Measurements from ENCODE around the gene GAS1. TPM values are rescaled to one million over a fixed set of nuclear protein-coding genes. Genes with fewer than 3 reads are reported as not detected.
A peak's percentile ranks its signal among the peaks of the same experiment; 100 is the strongest.

The GAS1 gene
- total RNA-seq, 1 donor = 25.0 TPM

DNA sequence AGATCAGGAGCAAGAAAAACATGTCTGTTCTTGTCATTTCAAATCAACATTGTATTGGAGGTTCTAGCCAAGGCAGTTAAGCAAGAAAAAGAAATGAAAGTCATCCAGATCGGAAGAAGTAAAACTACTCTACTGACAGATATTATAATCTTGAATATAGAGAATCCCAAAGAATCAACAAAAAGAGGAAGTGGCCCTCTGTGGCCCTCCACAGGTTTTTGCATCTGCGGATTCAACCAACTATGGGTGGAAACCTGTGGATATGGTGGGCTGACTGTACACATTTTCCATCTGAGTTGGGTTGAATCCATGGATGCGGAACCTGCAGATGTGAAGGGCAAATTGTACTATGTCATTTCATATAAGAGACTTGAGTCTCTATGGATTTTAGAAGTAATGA is 35.1 kb downstream of the GAS1 start:
- TF ChIP-seq, protein P1, sequence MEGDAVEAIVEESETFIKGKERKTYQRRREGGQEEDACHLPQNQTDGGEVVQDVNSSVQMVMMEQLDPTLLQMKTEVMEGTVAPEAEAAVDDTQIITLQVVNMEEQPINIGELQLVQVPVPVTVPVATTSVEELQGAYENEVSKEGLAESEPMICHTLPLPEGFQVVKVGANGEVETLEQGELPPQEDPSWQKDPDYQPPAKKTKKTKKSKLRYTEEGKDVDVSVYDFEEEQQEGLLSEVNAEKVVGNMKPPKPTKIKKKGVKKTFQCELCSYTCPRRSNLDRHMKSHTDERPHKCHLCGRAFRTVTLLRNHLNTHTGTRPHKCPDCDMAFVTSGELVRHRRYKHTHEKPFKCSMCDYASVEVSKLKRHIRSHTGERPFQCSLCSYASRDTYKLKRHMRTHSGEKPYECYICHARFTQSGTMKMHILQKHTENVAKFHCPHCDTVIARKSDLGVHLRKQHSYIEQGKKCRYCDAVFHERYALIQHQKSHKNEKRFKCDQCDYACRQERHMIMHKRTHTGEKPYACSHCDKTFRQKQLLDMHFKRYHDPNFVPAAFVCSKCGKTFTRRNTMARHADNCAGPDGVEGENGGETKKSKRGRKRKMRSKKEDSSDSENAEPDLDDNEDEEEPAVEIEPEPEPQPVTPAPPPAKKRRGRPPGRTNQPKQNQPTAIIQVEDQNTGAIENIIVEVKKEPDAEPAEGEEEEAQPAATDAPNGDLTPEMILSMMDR (IDR thresholded peaks at IDR 0.05; ENCODE audit: insufficient read depth, low read length) = no peak
- H3K4me3 ChIP-seq (ENCODE audit: low read depth, low read length) = no peak overlapping the region
- DNase-seq (ENCODE audit: low read depth) = no peak

DNA sequence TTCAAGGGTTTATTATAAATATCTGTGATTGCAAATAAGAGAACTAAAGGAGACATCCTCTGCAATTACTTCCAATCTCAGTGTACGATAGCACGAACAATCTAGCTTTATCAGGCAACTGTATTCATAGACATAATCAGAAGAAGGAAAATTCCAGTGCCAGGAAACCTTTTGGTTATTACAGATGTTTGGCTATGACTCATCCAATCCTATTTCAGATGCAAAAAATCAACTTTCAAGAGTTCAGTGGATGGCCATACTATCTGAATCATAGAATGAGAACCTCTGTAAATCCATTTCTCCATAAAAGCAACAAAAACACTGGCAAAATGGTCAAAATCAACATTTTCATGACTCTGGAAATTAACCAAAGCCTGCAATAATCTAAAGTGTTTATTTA is 37.9 kb downstream of the GAS1 start:
- H3K4me3 ChIP-seq (ENCODE audit: low read depth, low read length) = no peak overlapping the region
- TF ChIP-seq, protein P1 (IDR thresholded peaks at IDR 0.05; ENCODE audit: insufficient read depth, low read length) = no peak
- DNase-seq (ENCODE audit: low read depth) = peak; percentile 78

DNA sequence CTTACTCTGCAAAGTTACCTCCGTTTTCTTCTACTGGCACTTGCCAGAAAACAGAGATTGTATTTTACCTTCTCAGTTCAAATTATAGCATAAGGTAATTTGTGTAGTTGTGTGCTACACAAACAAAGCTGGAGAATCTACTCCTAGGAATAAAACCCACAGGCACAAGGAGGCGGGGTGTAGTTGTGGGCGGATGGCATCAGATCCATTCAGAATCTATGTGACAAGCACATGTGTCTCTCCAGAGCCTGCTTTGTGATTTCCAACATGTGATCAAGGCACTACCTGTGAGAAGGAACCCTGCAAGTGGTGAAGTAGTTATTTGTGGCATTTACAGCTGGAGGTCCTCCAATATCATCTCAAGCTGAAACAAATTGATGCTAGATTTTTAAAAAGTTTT is 39.0 kb downstream of the GAS1 start:
- TF ChIP-seq, protein P1 (IDR thresholded peaks at IDR 0.05; ENCODE audit: insufficient read depth, low read length) = no peak
- no peak overlapping the region for H3K4me3 ChIP-seq (ENCODE audit: low read depth, low read length)
- no peak for DNase-seq (ENCODE audit: low read depth)

DNA sequence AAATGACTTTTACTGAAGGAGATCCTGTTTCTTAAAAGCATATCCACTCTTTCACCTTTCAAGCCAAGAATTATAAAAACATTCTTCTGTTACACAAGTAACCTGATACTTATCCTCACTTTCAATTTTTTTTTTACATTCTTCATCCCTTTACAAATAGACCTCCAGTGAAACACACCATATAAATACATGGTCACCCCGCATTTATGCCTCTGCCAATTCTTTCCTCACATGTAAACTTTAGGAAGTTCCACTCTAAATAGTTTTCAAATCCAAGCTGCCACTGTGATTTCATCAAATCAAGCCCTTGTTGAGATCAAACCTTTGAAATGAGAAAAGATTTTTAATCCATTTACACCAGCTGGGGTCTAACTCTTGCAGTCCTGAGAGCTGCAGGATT is 40.0 kb downstream of the GAS1 start:
- DNase-seq (ENCODE audit: low read depth) = peak; percentile 23
- TF ChIP-seq, protein P1 (IDR thresholded peaks at IDR 0.05; ENCODE audit: insufficient read depth, low read length) = no peak
- H3K4me3 ChIP-seq (ENCODE audit: low read depth, low read length) = no peak overlapping the region

DNA sequence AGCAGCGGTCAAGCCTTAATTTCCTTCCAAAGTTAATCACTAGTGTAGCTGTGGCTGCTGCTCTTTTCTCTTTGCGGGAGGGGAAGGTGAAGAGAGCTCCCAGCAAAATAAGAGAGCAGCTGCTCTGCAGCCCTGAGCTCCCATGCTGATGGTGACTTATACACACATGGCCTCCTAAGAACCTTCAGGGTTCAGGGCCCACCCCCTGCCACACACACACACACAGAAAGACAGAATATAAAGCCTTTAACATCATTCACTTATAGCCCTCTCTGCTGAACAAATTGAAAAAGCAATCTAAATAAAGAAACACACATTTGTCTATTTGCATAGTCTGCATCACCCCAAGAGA is 43.6 kb downstream of the GAS1 start:
- TF ChIP-seq, protein P1 (IDR thresholded peaks at IDR 0.05; ENCODE audit: insufficient read depth, low read length) = no peak
- no peak overlapping the region for H3K4me3 ChIP-seq (ENCODE audit: low read depth, low read length)
- no peak for DNase-seq (ENCODE audit: low read depth)

DNA sequence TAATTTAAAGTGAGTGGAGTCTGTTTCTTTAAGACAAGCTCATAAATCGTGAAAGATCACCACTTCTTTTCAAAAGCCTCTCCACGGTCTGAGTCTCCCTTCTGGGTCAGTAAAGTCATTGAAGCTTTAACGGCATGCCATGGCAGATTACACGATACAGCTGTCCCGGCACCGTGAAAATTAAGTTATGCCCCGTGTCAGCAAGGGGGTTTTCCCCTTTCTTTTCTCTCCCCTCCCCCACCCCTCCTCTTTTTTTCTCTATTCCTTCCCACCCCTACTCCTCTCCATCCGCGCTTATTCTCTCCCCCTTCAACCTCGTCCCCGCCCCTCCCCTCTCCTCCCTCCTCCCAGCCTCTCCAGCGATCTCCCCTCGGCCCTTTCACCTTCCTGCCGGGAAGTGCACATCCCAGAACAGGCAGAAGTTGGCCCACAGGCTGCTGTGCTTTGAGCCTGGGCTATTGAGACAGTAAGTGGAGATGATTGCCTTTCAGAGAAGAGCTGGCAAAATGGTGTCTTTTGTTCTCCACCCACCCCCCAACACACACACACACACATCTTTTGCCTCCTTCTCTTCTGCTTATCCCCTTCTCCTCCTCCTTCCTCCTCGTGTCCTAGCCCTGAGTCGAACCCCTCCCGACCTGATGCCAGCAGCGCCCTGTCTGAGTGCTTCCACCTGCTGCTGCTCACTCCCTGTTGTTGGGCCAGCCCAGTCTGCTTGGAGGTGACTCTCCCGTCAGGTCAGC is 44.1 kb downstream of the GAS1 start:
- H3K4me3 ChIP-seq (ENCODE audit: low read depth, low read length) = no peak overlapping the region
- TF ChIP-seq, protein P1 (IDR thresholded peaks at IDR 0.05; ENCODE audit: insufficient read depth, low read length) = no peak
- no peak for DNase-seq (ENCODE audit: low read depth)

DNA sequence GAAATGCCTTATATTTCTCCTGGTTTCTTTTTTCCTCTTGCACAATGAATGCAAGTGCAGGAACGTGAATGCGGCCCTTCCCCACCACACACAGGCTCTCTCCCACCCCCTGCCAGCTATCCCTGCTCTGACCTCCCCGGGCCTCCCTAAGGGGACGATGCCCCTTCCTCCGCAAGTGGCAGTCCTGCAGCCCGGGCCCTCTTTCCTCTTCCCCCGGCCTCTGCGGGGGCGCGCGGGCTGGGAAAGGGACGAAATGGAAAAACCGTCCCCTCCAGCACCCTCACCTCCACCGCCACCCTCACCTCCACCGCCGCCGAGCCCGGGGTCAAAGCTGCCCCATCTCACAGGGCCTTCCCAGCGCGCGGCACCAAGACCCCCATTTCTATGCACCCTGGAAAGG is 44.7 kb downstream of the GAS1 start:
- DNase-seq (ENCODE audit: low read depth) = no peak
- TF ChIP-seq, protein P1 (IDR thresholded peaks at IDR 0.05; ENCODE audit: insufficient read depth, low read length) = no peak
- H3K4me3 ChIP-seq (ENCODE audit: low read depth, low read length) = no peak overlapping the region
